ENCODE results near the gene CCDC93.
"Not testable (repeated sequence)": the region's sequence is repeated elsewhere in the genome, so short reads cannot be mapped to it uniquely, and the experiment has no call there.

Gene CCDC93

GRCh38 chr2:117956036-117956796 is 57.7 kb downstream of the CCDC93 start:
- no peak for DNase-seq (ENCODE audit: low read depth, low spot score)

GRCh38 chr2:117953231-117953630 is 60.6 kb downstream of the CCDC93 start:
- DNase-seq (ENCODE audit: low read depth, low spot score) = no peak

GRCh38 chr2:117952701-117953100 is 61.2 kb downstream of the CCDC93 start:
- DNase-seq (ENCODE audit: low read depth, low spot score) = no peak

- DNase-seq (ENCODE audit: low read depth, low spot score) = no peak
These were observed 61.6 kb downstream of the CCDC93 start for GRCh38 chr2:117952228-117952627.

GRCh38 chr2:117949806-117950205 is 64.1 kb downstream of the CCDC93 start:
- no peak for DNase-seq (ENCODE audit: low read depth, low spot score)

GRCh38 chr2:117948615-117949014 is 65.3 kb downstream of the CCDC93 start:
- DNase-seq (ENCODE audit: low read depth, low spot score) = no peak

- no peak for DNase-seq (ENCODE audit: low read depth, low spot score)
These were observed 68.6 kb downstream of the CCDC93 start for GRCh38 chr2:117945296-117945695.

- no peak for DNase-seq (ENCODE audit: low read depth, low spot score)
These were observed 69.1 kb downstream of the CCDC93 start for GRCh38 chr2:117944816-117945215.

GRCh38 chr2:117943013-117943672 is 70.7 kb downstream of the CCDC93 start:
- DNase-seq (ENCODE audit: low read depth, low spot score) = no peak

GRCh38 chr2:117942551-117942950 is 71.3 kb downstream of the CCDC93 start:
- DNase-seq (ENCODE audit: low read depth, low spot score) = no peak

GRCh38 chr2:117941693-117942092 is 72.2 kb downstream of the CCDC93 start:
- no peak for DNase-seq (ENCODE audit: low read depth, low spot score)

GRCh38 chr2:117940436-117940835 is 73.4 kb downstream of the CCDC93 start:
- no peak for DNase-seq (ENCODE audit: low read depth, low spot score)

GRCh38 chr2:117938611-117939010 is 75.3 kb downstream of the CCDC93 start:
- DNase-seq (ENCODE audit: low read depth, low spot score) = no peak

- no peak for DNase-seq (ENCODE audit: low read depth, low spot score)
These were observed 76.9 kb downstream of the CCDC93 start for GRCh38 chr2:117936871-117937428.

- no peak for DNase-seq (ENCODE audit: low read depth, low spot score)
These were observed 77.9 kb downstream of the CCDC93 start for GRCh38 chr2:117935954-117936353.

GRCh38 chr2:117935456-117935855 is 78.4 kb downstream of the CCDC93 start:
- DNase-seq (ENCODE audit: low read depth, low spot score) = no peak

- no peak for DNase-seq (ENCODE audit: low read depth, low spot score)
These were observed 80.0 kb downstream of the CCDC93 start for GRCh38 chr2:117933884-117934354.

- DNase-seq (ENCODE audit: low read depth, low spot score) = no peak
These were observed 81.9 kb downstream of the CCDC93 start for GRCh38 chr2:117931978-117932377.

GRCh38 chr2:117931266-117931665 is 82.6 kb downstream of the CCDC93 start:
- DNase-seq (ENCODE audit: low read depth, low spot score) = no peak

- no peak for DNase-seq (ENCODE audit: low read depth, low spot score)
These were observed 83.1 kb downstream of the CCDC93 start for GRCh38 chr2:117930775-117931174.

- not testable (repeated sequence) for DNase-seq (ENCODE audit: low read depth, low spot score)
These were observed 90.4 kb downstream of the CCDC93 start for GRCh38 chr2:117923471-117923870.

GRCh38 chr2:117921520-117921919 is 92.3 kb downstream of the CCDC93 start:
- DNase-seq (ENCODE audit: low read depth, low spot score) = no peak

- no peak for DNase-seq (ENCODE audit: low read depth, low spot score)
These were observed 95.3 kb downstream of the CCDC93 start for GRCh38 chr2:117918608-117919007.

All from activated naive CD8-positive, alpha-beta T cell treated with anti-CD3 and anti-CD28 coated beads, Interleukin-2, amount 50 U/mL, for 16 hours (primary cell).